Measurements from ENCODE around the gene KRTAP10-10.

- TF ChIP-seq CTCF (IDR thresholded peaks at IDR 0.05): no peak
- TF ChIP-seq POLR2A (IDR thresholded peaks at IDR 0.05): no peak
Observed at GRCh38 chr21:44677881-44678280, 40.7 kb downstream of the KRTAP10-10 start.

Data from body of pancreas (tissue), 4 donors.